ENCODE data around the gene CES2.

CES2 gene

GRCh38 chr16:66902648-66903543, 32.4 kb upstream of the CES2 start:
- DNase-seq (ENCODE audit: low read depth): no peak

DNA sequence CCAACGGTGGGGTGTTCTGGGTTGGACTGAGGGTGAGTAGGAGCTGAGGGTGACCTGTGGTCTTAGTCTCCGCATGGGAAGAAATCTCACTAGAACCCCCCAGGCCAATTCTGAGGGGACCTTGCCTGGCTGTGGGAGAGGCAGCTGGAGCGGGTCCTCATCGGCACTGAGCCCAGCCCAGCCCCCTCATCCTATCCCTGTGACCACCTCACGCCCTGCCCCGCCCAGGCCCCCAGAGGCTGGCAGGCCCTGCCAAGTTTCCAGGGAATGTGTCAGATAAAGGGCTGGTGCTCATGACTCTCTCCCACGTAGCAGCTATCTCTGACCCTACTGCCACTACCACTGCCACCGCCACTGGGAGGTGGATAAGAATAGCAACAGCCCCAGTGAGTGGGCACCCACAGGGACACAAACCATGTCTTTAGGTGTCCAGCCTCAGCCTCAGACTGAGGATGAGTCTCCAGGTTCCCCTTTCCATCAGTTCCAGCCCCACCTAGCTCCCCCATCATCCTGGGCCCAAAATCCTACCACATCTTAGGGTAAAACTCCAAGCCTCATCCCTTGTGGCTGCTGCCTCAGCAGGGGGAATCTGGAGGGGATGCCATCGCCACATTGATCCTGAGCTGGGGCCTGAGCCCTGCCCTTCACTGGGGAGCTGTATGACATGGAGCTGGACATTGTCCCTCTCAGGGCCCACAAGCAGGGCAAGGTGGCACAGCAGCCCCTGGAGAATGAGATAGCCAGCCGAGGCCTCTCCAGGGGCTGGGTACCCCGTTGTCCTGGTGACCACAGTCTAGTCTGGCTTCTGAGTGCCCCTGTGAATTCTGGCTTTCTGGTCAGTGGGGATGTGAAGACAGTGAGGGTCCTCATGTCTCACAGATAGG, 31.5 kb upstream of the CES2 start:
- DNase-seq (ENCODE audit: low read depth): no peak

DNA sequence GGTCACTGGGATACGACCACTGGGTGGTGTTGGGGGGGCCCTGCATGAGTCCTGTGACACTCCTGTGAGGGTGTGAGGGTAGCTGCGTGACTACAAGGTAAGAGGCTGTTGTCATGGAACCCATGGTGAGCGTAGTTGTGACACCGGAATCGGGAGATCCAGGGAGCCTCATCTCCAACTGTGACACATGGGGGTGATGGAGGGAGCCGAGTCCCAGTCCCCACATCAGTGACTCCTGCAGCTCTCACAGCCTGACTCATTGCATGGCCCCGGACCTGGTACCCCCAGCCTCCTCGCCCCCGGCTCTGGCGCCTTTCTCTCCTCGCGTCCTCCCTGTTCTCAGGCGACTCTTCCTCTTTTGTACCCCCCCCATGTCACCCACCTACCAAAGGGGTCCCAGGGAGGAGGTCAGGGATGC, 30.9 kb upstream of the CES2 start:
- DNase-seq (ENCODE audit: low read depth): no peak

- DNase-seq (ENCODE audit: low read depth): no peak
These were observed 30.3 kb upstream of the CES2 start for GRCh38 chr16:66904846-66905632.

- peak; percentile 21 for DNase-seq (ENCODE audit: low read depth)
These were observed 29.4 kb upstream of the CES2 start for GRCh38 chr16:66905633-66906539.

GRCh38 chr16:66906916-66907836, 28.1 kb upstream of the CES2 start:
- DNase-seq (ENCODE audit: low read depth): no peak

- DNase-seq (ENCODE audit: low read depth): no peak
These were observed 27.2 kb upstream of the CES2 start for GRCh38 chr16:66908116-66908515.

DNA sequence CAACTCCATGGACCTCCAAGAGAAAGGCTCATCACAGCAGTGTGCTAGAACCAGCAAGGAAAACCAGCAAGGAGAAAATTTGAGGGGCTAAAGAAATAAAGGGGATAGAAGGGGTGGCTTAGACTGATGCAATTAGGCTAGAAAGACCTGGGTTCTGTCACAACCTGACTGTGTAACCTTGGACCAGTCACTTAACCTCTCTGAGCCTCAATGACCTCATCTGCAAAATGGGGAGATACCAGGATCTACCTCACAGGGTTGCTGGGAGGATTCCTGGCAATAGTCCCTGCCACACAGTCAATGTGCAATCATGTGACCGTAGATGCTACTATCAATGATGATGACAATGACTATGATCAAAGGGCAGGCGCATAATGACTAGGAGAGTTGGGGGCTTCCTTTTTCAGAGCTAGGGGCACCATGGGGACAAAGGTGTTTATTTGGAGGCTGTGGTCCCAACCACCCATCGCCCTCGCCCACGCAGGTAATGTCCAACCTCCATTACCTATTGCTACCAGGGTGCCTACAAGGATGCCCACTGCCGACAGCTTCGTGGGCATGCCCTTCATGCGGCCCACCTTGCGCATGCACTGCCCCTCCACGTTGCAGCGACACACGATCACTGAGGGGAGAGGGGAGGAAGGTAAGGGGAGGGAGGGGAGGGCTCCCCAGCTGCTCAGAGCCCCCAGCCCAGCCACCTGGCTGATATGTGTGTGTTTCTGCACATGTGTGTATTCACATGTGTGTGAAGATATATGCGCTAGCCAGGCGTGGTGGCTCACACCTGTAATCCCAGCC, 26.4 kb upstream of the CES2 start:
- DNase-seq (ENCODE audit: low read depth): no peak

DNA sequence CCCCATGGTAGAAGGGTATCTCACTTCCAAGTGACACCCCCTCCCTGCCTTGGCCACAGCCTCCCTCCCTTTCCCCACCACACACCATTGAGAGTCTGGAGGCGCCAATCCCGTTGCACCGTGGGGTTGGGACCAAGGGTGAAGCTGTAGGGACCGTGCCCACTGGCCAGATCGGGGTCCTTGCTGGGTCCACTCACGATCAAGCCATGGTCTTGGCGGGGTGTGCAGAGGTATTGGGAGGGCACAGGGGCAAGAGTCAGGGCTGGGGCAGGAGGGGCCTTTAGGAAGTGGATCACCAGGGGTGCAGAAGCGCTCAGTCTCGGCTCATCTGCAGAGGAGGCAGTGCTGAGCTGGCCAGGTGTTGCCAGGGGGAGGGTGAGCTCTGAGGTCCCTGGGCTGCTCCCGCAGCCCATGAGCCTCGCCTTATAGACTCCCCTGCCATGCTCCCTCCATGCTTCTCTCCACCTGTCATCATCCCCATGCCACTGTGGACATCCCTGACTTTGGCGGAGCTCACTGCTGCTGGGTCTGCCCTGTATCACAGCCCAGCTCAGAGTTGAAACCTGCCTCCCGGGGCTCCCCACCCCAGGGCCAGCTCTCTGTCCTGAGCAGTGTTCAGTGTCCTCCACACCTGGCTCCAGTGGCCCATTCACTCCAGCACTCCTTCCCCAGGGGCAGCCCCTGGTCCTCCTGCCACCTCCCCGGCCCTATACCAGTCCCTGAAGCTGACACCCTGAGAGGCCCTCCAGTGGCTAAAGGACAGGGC, 25.0 kb upstream of the CES2 start:
- DNase-seq (ENCODE audit: low read depth): no peak

DNA sequence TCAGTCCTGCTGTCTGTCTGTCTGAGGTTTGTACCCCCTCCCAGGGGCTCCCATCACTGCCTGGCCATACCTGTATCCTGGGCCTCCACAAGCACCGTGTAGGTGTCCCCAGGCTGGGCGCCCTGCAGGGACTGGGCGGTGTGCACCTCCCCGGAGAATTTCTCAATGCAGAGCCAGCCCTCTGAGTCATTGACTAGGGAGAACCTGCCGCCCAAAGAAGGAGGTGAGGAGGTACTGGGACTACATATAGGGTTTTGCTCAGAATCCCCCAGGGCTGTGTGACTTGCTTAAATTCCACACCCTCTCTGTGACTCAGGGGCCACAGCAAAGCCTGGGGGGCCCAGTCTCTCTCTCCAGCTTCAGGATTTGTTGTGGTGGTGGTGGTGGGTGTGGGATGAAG, 24.2 kb upstream of the CES2 start:
- DNase-seq (ENCODE audit: low read depth): no peak

- no peak for DNase-seq (ENCODE audit: low read depth)
These were observed 23.5 kb upstream of the CES2 start for GRCh38 chr16:66911801-66912200.

DNA sequence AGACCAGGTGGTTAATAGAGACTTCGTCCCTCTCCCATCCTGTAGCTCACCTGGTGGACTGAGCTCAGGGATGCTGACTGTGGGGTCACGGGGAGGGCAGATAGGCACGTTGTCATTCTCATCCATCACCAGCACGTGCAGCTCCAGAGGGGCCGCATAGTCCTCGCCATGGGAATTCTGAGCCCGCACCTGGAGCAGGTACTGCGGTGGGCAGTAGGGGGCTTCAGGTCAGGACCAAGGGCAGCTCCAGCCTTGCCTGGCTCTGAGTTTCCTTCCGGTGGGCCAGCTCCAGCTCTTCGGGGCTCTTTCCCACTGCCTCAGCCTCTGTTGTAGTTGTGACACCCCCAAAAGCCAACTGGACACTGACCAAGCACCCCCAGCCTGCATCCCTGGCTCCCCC, 22.2 kb upstream of the CES2 start:
- no peak for DNase-seq (ENCODE audit: low read depth)

- DNase-seq (ENCODE audit: low read depth): no peak
These were observed 21.6 kb upstream of the CES2 start for GRCh38 chr16:66913711-66914110.

GRCh38 chr16:66914541-66914940, 20.8 kb upstream of the CES2 start:
- no peak for DNase-seq (ENCODE audit: low read depth)

GRCh38 chr16:66915041-66915440, 20.3 kb upstream of the CES2 start:
- DNase-seq (ENCODE audit: low read depth): no peak

- no peak for DNase-seq (ENCODE audit: low read depth)
These were observed 18.8 kb upstream of the CES2 start for GRCh38 chr16:66916518-66916917.

GRCh38 chr16:66917741-66918140, 17.6 kb upstream of the CES2 start:
- no peak for DNase-seq (ENCODE audit: low read depth)

GRCh38 chr16:66918355-66918754, 17.0 kb upstream of the CES2 start:
- DNase-seq (ENCODE audit: low read depth): no peak

Data from activated T-cell treated with anti-CD3 and anti-CD28 coated beads for 48 hours (primary cell).